HepG2 (cell line): ENCODE data around the gene KDM8.

Experiments used
- RFX5 ChIP-seq: IDR thresholded peaks from 2 replicates; pipeline ENCODE4 v1.6.1; 2011; ENCODE audit warnings: low read depth, low read length, improper control_type of control experiment
- ZNF354B ChIP-seq: sonication (generic); formaldehyde crosslinking; IDR thresholded peaks from 2 replicates; pipeline ENCODE4 v1.8.0; 2022; ENCODE audit warnings: mild to moderate bottlenecking, missing genetic modification reagents
- TF ChIP-seq, protein P1 (sequence below): sonication (generic); formaldehyde crosslinking; IDR thresholded peaks from 2 replicates; pipeline ENCODE4 v1.4.0; 2020; ENCODE audit warnings: mild to moderate bottlenecking, low read depth, missing genetic modification reagents
- TF ChIP-seq, protein P2 (sequence below): sonication (generic); formaldehyde crosslinking; IDR thresholded peaks from 2 replicates; pipeline ENCODE4 v1.5.0; 2020; ENCODE audit warnings: mild to moderate bottlenecking, missing genetic modification reagents, moderate library complexity

DNA sequence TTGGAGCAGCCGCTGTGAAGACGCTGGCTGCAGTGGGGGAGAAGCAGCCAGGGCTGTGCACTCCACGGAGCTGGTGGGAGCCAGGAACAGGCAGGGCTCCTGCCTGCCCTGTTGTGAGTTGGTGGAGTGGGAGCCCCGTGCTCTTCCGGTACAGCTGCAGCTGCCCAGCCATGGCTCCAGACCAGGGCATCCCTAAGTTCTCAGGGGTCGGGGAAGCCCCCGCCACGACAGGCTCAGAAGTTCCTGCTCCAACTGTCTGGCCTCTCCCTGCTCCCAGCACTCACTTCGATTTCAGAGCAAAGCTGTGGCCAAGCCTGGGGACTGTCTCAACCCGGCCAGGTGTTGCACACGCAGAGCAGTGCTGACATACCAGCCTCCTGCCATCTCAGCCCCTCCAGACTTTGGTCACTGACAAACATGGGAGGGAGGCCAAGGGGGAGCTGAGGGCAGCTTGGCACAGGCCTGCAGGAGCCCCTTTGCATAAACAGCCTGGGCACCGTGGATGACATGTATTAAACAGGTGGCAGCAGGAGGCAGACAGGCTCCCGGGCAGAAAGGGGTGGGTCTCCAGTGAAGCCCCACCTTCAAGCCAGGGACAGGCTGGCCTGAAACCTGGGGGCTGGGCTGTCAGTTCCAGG, 13.9 kb upstream of the KDM8 start:
- TF ChIP-seq, protein P1, sequence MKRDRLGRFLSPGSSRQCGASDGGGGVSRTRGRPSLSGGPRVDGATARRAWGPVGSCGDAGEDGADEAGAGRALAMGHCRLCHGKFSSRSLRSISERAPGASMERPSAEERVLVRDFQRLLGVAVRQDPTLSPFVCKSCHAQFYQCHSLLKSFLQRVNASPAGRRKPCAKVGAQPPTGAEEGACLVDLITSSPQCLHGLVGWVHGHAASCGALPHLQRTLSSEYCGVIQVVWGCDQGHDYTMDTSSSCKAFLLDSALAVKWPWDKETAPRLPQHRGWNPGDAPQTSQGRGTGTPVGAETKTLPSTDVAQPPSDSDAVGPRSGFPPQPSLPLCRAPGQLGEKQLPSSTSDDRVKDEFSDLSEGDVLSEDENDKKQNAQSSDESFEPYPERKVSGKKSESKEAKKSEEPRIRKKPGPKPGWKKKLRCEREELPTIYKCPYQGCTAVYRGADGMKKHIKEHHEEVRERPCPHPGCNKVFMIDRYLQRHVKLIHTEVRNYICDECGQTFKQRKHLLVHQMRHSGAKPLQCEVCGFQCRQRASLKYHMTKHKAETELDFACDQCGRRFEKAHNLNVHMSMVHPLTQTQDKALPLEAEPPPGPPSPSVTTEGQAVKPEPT, result no peak
- TF ChIP-seq RFX5, result no peak
- TF ChIP-seq ZNF354B, result no peak
- TF ChIP-seq, protein P2, sequence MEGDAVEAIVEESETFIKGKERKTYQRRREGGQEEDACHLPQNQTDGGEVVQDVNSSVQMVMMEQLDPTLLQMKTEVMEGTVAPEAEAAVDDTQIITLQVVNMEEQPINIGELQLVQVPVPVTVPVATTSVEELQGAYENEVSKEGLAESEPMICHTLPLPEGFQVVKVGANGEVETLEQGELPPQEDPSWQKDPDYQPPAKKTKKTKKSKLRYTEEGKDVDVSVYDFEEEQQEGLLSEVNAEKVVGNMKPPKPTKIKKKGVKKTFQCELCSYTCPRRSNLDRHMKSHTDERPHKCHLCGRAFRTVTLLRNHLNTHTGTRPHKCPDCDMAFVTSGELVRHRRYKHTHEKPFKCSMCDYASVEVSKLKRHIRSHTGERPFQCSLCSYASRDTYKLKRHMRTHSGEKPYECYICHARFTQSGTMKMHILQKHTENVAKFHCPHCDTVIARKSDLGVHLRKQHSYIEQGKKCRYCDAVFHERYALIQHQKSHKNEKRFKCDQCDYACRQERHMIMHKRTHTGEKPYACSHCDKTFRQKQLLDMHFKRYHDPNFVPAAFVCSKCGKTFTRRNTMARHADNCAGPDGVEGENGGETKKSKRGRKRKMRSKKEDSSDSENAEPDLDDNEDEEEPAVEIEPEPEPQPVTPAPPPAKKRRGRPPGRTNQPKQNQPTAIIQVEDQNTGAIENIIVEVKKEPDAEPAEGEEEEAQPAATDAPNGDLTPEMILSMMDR (CRISPR knock-in tag), result 0 out of 2 replicates have a peak, but pooled peaks have one; percentile 21
